ENCODE measurements around the gene WNT3.

Gene WNT3

DNA sequence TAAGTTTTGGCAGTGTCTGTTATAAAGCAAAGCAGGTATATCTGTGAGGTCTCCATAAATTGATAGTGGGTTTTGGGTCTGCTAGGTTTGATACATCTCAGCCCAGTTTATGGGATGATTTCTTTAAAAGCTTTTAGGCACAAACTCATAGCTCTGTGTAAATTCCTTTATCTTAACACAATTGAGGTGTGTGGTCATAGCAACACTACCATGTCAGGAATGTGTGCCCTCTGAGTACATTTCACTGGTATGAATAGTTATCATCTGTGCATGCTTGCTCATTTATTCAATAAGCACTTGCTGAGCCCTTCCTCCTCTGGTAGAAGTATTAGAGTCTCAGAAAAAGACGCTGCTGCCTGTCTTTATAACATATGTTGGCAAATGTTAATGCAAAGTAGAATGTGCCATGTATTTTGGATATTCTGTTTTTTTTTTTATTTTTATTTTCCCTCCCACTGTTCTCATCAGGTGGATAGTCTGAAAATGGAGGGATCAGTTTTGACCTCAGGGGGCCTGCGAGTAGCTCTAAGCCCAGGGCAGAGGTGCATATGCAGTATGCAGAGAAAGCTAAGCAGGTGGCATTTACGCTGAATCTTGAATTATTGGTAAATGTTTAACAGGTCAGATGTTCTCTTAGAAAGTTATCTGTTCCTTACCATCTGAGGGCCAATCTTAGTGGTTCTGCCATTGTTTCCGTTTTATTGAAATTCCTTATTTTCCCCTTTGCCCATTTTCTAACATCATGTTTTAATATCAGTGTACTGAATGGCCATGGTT, 90.7 kb downstream of the WNT3 start:
- no peak overlapping the region for H3K4me3 ChIP-seq (ENCODE audit: low read depth, low read length)
- TF ChIP-seq, protein P1, sequence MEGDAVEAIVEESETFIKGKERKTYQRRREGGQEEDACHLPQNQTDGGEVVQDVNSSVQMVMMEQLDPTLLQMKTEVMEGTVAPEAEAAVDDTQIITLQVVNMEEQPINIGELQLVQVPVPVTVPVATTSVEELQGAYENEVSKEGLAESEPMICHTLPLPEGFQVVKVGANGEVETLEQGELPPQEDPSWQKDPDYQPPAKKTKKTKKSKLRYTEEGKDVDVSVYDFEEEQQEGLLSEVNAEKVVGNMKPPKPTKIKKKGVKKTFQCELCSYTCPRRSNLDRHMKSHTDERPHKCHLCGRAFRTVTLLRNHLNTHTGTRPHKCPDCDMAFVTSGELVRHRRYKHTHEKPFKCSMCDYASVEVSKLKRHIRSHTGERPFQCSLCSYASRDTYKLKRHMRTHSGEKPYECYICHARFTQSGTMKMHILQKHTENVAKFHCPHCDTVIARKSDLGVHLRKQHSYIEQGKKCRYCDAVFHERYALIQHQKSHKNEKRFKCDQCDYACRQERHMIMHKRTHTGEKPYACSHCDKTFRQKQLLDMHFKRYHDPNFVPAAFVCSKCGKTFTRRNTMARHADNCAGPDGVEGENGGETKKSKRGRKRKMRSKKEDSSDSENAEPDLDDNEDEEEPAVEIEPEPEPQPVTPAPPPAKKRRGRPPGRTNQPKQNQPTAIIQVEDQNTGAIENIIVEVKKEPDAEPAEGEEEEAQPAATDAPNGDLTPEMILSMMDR (IDR thresholded peaks at IDR 0.05; ENCODE audit: insufficient read depth, low read depth, low read length, missing control alignments): no peak
- DNase-seq (ENCODE audit: low read depth): no peak

DNA sequence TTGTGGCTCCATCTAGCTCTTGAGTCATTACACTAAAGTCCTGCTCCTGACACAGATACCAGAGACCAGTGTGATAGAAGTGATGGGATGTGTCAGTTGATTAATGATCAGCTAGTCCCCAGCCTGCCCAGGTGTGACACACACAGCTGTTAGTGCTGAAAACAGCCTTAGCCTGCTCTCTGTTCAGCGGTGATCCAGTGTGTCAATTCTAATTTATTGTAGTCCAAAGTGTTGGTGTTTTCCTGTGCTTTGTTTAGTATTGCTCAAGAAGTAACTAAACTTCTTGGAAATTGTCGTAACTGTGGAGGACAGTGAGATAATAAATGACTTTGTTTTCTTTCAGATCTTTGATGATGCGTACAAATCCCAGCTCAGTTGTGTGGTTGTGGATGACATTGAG, 92.3 kb downstream of the WNT3 start:
- DNase-seq (ENCODE audit: low read depth): no peak
- TF ChIP-seq, protein P1 (IDR thresholded peaks at IDR 0.05; ENCODE audit: insufficient read depth, low read depth, low read length, missing control alignments): no peak
- no peak overlapping the region for H3K4me3 ChIP-seq (ENCODE audit: low read depth, low read length)

DNA sequence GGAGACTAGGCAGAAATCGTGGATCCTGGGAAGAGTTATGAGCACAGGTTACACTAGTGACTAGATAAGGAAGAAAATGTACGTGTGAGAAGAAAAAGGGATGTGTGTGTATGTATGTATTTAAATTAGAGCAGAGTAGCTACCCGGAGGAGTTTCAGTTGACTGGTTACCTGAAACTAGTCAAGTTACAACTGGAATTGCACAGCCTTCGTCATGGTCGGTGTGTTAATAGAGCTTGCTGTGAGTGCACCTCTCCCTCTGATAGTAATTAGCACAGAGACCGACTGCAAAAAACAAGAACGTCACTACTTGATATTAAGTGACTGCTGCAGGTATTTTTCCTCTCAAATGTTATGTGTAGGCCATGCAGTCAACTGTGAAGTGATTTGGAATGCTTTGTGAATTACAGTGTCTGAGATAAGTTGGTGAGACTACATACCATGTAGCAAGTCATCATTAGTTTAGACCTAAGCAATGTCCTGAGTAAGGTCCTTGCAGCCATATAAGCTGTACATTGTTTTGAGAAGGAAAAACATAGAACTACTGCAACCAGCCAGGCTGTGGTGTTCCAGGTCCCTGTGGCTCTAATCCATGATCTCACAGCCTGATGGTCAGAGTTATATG, 95.7 kb downstream of the WNT3 start:
- H3K4me3 ChIP-seq (ENCODE audit: low read depth, low read length): no peak overlapping the region
- TF ChIP-seq, protein P1 (IDR thresholded peaks at IDR 0.05; ENCODE audit: insufficient read depth, low read depth, low read length, missing control alignments): no peak
- no peak for DNase-seq (ENCODE audit: low read depth)

DNA sequence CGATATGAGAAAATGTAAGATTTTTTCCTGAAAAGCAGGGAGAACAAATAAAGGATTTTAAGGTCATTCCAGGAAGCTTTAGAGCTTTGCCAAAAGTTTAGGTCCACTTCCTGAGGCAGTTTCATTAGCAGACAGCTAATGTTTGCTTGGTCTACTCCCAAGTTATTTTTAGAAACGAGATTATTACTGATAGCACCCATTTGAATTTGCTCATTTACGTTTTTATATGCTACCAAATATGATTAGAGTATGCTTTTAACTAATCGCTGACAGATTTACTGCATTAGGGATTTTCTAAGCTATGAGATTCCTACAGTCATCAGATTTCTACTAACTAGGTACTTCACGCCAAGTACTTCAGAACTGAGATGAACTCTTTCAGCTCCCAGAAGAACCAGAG, 98.1 kb downstream of the WNT3 start:
- no peak overlapping the region for H3K4me3 ChIP-seq (ENCODE audit: low read depth, low read length)
- TF ChIP-seq, protein P1 (IDR thresholded peaks at IDR 0.05; ENCODE audit: insufficient read depth, low read depth, low read length, missing control alignments): no peak
- DNase-seq (ENCODE audit: low read depth): no peak

DNA sequence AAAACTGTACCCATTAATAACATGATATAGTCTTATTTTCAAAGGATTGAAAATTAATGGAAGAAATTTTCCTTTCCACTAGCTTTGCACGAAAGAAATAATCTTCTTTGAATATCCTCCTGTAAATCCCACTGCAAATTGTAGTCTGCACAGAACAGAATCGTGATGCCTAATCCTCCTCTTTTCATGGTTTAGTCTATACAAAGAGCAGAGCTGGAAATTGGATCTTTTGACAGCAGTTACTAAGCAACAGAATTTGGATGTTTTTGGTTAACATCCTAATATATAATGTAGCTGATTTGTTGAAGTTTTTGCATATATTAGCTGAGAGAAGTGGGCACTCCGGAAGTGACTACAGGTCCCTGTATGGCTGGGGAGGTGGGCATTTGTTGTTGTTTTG, 98.6 kb downstream of the WNT3 start:
- TF ChIP-seq, protein P1 (IDR thresholded peaks at IDR 0.05; ENCODE audit: insufficient read depth, low read depth, low read length, missing control alignments): no peak
- DNase-seq (ENCODE audit: low read depth): no peak
- H3K4me3 ChIP-seq (ENCODE audit: low read depth, low read length): no peak overlapping the region

DNA sequence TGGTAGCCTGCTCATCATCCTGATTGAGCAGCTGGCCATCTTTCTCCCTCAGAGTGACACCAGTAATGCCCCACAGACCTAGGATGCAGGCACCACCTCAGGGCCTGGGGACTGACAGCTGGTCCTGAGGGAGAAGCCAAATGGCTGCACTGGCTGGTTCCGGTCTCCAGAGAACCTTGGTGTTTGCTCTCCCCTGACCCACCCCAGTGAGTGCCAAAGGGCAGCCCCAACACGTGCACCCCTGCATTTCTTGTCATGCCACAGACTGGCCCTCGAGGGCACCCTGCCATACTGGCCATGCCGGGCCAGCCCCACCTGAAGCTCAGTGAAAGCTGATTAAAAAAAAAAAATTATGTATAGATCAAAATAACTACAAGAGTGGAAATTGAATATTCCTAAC, 100.5 kb downstream of the WNT3 start:
- TF ChIP-seq, protein P1 (IDR thresholded peaks at IDR 0.05; ENCODE audit: insufficient read depth, low read depth, low read length, missing control alignments): no peak
- DNase-seq (ENCODE audit: low read depth): no peak
- no peak overlapping the region for H3K4me3 ChIP-seq (ENCODE audit: low read depth, low read length)
